H1 (cell line): ENCODE measurements around the gene WIPF1. TPM values are rescaled to one million over a fixed set of nuclear protein-coding genes. Genes with fewer than 3 reads are reported as not detected.

Source experiments
- HDAC6 ChIP-seq: IDR thresholded peaks from one replicate; pipeline ENCODE4 v1.7.1; 2012; ENCODE audit warnings: low read depth, mild to moderate bottlenecking, inconsistent platforms, low read length, moderate library complexity
- SP1 ChIP-seq: IDR thresholded peaks from 2 replicates; pipeline ENCODE4 v1.6.1; 2011; ENCODE audit warnings: low read depth, low read length
- SP4 ChIP-seq: IDR thresholded peaks from 2 replicates; pipeline ENCODE4 v1.6.1; 2012; ENCODE audit warnings: low read length, inconsistent platforms
- polyA plus RNA-seq, 7 experiments: library from polyadenylated mRNA; depleted of rRNA in 3 of 7; stranded (reverse) in 5 of 7; unstranded in 2 of 7; fragments of >200 nt in 5 of 7; fragments of 200-250 nt in 2 of 7; gene quantifications; 1 replicate in 5 of 7; 2 replicates in 1 of 7; 4 replicates in 1 of 7; pipeline versions ENCODE4 v1.2.1 to v1.2.3, GENCODE V29; 2011 to 2013; ENCODE audit warnings: missing spikeins in 2 of 7, mixed read lengths in 2 of 7
- total RNA-seq: library from RNA; stranded (reverse); fragmentation: NEBNext Ultra II Directional; extraction: Animal tissue kit (Norgen Biotek cat#: 25700); gene quantifications from 2 replicates; pipeline ENCODE4 v1.2.1, GENCODE V29; 2021

The WIPF1 gene
- total and polyA plus RNA-seq, 2 of the 8 experiments (the other 6 are each of a cell fraction or from before 2014, with no cell fraction given) = 4.7 to 5.2 TPM

DNA sequence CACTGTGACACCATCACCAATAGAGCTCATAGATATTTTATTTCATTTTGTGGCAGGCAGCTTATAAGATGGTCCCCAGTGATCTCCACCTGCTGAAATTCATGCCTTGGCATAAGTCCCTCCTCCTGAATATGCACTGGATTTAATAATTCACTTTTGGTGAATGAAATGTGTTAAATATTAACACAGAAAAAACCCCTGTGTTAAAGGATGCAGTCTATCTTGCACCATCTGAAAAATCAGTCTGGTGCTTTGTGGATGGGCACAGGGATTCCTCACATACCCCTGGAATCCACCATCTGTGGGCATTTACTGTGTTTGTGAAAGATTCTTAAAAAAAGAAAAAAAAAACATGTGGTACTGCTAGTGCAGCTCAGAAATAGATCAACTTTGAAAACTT lies 26.1 kb upstream of the WIPF1 start (continued):
- TF ChIP-seq SP4 (no peak), HDAC6 (no peak), SP1 (no peak)
- TF ChIP-seq, all 59 proteins: peak for 0
